ENCODE results near the gene HOXD10. TPM values are rescaled to one million over a fixed set of nuclear protein-coding genes. Genes with fewer than 3 reads are reported as not detected.

HOXD10 gene
- total and polyA plus RNA-seq, 2 donors from 2014 or later: 28.2 to 35.4 TPM

DNA sequence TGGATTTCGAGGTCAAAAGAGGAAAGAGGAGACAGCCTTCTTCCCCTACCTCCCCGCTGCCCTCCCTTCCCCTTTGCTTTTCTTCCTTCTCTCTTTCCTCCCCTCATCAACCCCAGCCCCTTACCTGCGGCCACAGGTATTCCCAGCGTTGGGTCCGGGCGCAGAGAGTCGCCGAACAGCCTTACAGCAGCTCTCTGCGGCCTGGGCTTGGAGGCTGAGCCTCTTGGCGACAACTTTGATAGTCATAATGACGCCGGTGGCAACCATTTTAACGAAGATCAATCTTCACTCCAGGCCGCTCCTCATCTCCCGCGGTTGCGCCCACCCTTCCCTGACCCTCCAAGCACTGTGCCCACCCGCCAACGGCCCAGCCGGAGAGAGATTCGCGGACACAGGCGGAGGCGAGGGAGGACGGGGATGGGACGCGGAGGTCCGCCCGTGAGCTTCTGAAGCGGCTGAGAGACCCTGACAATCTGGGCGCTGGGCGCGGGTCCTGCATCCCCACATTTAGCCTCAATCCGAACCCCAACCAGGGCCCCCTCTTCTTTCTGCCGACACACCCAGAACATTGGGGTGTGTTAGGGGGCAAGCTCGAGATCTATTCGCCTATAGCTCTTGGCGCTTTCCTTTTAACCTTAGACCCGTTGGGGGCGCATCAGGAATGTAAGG lies 31.3 kb upstream of the HOXD10 start:
- Histone ChIP-seq H3K9ac (ENCODE audit: low read length in 3 of 3) (no peak overlapping the region), H3K27me3 (ENCODE audit: control insufficient read depth, insufficient read depth, low read length) (peaks cover 95% of the 10 kb centered on the region), H3K27ac (ENCODE audit: low read depth in 2 of 2, low read length in 2 of 2) (no peak overlapping the region), H3K4me1 (ENCODE audit: control insufficient read depth in 2 of 3, insufficient read depth in 2 of 3, low read depth in 1 of 3, low read length in 3 of 3) (peaks cover 0 to 10% (median 0%) of the 10 kb centered on the region in 3 donors), H3K9me3 (ENCODE audit: control insufficient read depth in 2 of 3, insufficient read depth in 1 of 3, low read length in 3 of 3) (peaks cover 0 to 9% (median 0%) of the 10 kb centered on the region in 3 donors), H3K4me3 (ENCODE audit: low read length in 3 of 3) (no peak overlapping the region), H3K36me3 (ENCODE audit: control insufficient read depth in 2 of 3, insufficient read depth in 3 of 3, low read length in 3 of 3) (no peaks in the 10 kb centered on the region)
- DNase-seq: peak in 3 of 5 donors; percentile 25 to 66 (median 50)
- TF ChIP-seq CTCF (IDR thresholded peaks at IDR 0.05; ENCODE audit: borderline replicate concordance, extremely low read depth, insufficient read depth): no peak
- intact Hi-C loops (cut with DNase I): no loop called here
- FAIRE-seq: no peak

- Histone ChIP-seq H3K27ac (ENCODE audit: low read depth in 2 of 2, low read length in 2 of 2) (no peak overlapping the region), H3K4me3 (ENCODE audit: low read length in 3 of 3) (no peak overlapping the region), H3K4me1 (ENCODE audit: control insufficient read depth in 2 of 3, insufficient read depth in 2 of 3, low read depth in 1 of 3, low read length in 3 of 3) (peaks cover 0 to 7% (median 0%) of the 10 kb centered on the region in 3 donors), H3K9ac (ENCODE audit: low read length in 3 of 3) (no peak overlapping the region), H3K27me3 (ENCODE audit: control insufficient read depth, insufficient read depth, low read length) (peaks cover 98% of the 10 kb centered on the region), H3K36me3 (ENCODE audit: control insufficient read depth in 2 of 3, insufficient read depth in 3 of 3, low read length in 3 of 3) (no peaks in the 10 kb centered on the region), H3K9me3 (ENCODE audit: control insufficient read depth in 2 of 3, insufficient read depth in 1 of 3, low read length in 3 of 3) (peaks cover 0 to 7% (median 0%) of the 10 kb centered on the region in 3 donors)
- FAIRE-seq (no peak), DNase-seq (peak in 4 of 5 donors; percentile 81 to 84 (median 81))
- peak; percentile 51 for TF ChIP-seq CTCF (IDR thresholded peaks at IDR 0.05; ENCODE audit: borderline replicate concordance, extremely low read depth, insufficient read depth)
- intact Hi-C loops (cut with DNase I): no loop called here
Measured at GRCh38 chr2:176085861-176086771, 30.5 kb upstream of the HOXD10 start.

DNA sequence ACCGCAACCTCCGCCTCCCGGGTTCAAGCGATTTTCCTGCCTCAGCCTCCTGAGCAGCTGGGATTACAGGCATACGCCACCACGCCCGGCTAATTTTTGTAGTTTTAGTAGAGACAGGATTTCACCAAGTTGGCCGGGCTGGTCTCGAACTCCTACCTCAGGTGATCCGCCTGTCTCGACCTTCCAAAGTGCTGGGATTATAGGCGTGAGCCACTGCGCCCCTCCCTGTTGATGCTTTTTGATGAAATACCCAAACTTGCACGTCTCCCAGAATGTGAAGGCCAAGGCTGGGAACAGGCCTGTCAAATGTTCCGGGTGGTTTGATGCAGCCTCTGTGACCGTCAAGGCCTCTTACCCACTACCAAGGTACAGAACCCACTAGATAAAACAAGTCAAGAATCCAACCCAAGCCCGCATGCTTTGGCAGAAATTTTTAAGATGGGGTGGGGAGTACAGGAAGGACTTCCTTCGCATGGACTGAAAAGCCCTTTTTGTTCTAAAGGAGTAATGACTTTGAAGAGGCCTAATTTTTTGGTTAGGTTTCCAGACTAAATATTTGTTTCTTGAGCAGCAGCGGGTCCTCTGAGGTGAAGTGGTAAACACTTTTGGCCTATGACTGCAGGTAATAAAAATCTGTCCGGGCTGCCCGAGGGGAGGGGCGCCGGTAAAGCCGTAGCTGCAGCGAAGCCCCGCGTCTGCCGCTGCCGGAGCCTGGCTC lies 29.1 kb upstream of the HOXD10 start:
- TF ChIP-seq CTCF (IDR thresholded peaks at IDR 0.05; ENCODE audit: borderline replicate concordance, extremely low read depth, insufficient read depth): no peak
- DNase-seq: peak in 2 of 5 donors; percentile 12 to 37
- Histone ChIP-seq H3K9me3 (ENCODE audit: control insufficient read depth in 2 of 3, insufficient read depth in 1 of 3, low read length in 3 of 3) (no peaks in the 10 kb centered on the region), H3K4me1 (ENCODE audit: control insufficient read depth in 2 of 3, insufficient read depth in 2 of 3, low read depth in 1 of 3, low read length in 3 of 3) (peaks cover 0 to 7% (median 0%) of the 10 kb centered on the region in 3 donors), H3K36me3 (ENCODE audit: control insufficient read depth in 2 of 3, insufficient read depth in 3 of 3, low read length in 3 of 3) (no peaks in the 10 kb centered on the region), H3K27ac (ENCODE audit: low read depth in 2 of 2, low read length in 2 of 2) (no peak overlapping the region), H3K27me3 (ENCODE audit: control insufficient read depth, insufficient read depth, low read length) (peaks cover 94% of the 10 kb centered on the region), H3K9ac (ENCODE audit: low read length in 3 of 3) (no peak overlapping the region), H3K4me3 (ENCODE audit: low read length in 3 of 3) (no peak overlapping the region)
- intact Hi-C loops (cut with DNase I): no loop called here
- no peak for FAIRE-seq

Data from kidney (tissue), 14 donors.